Islet of Langerhans (tissue), 1 donor: ENCODE data around the gene CORO6.
"Not testable (repeated sequence)": the region's sequence is repeated elsewhere in the genome, so short reads cannot be mapped to it uniquely, and the experiment has no call there.

Experiments
- FAIRE-seq: peaks from one replicate; lab custom pipeline; 2011; peaks lifted over from hg19 to GRCh38; lab: Jason Lieb, UNC

The CORO6 gene

DNA sequence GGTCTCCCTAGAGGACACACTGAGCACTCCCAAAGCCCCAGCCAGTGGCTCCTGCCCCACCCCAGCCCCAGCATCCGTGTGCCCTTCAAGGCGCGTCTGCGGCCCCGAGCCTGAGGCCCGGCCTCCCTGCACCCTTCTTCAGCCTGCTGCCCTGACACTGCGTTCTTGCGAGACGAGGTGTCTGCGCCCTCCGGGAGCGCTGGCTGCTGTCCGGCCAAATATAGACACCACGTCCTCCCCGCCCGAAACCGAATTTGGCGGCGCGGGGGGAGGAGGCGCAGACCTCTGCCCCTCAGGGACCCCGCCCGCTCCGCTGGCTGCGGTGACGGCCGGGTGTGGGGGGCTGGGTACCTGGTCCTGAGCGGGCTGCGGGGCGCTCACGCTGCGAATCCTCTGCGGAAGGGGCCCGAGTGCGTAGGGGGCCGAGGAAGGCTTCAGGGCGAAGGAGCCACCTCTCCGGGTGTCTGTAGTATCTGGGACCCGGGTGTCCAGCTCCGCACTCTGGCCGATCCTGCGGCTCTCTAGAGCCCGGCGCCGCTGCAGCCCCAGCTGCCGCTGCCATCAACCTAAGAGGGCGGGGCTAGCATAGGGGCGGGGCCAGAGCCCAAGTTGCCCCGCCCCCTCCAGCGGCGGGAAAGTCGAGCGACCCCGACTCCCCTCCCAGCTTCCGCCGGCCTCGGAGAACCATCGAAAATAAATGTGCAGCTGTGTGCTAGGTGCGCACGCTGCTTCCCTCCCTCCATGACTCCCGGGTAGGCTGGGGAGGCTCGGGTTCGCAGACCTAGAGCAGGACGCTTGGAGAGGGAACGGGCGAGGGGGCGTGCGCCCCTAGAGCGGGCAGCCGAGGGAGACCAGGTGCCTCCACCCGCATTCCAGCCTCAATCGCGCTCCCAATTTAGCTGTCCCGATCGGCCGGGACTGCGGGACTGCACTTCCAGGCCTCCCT lies at the start of gene CORO6:
Gene CORO6 (minus strand): TSS at position 576 of the 946 bp plus-strand sequence. CDS start 1,491 bp downstream, outside the sequence.
- FAIRE-seq: no peak

GRCh38 chr17:29671661-29672060 lies 48.9 kb upstream of the CORO6 start:
- no peak for FAIRE-seq

DNA sequence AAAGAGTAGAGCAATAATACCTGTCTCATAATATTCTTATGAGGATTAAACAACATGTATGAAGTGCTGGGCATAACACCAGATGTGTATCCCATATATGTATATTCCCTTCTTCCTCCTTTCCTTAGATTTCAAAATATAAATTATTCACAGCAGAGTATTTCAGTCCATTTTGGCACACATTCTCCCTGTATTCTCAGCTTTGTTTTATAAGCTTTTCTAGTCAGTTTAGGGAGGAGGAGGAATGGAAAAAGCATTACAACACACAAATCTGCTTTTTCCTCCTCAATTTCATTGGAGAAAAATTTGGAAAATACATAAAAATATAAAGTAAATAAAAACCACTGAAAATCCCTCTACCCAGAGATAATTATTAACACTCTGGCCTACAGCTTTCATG lies 46.6 kb upstream of the CORO6 start:
- FAIRE-seq: no peak

GRCh38 chr17:29667969-29668368 lies 45.3 kb upstream of the CORO6 start:
- FAIRE-seq: no peak

DNA sequence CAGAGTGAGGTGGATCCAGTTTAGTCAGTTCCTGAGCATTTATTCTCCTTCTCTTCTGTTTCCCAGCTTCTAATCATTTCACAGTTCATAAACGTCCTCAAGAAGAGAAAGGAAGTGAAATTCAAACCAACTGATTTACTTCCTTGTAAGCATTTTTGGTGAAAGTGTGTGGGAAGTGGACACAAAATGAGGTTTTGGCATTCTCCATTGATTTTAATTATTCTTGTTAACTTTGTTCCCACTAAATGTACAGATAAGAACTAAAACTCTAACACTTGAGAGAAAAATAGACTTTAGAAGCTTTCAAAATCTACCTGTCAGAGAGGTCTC lies 42.7 kb upstream of the CORO6 start:
- no peak for FAIRE-seq

- no peak for FAIRE-seq
Observed at GRCh38 chr17:29664743-29665480, 42.2 kb upstream of the CORO6 start.

GRCh38 chr17:29663155-29663554 lies 40.4 kb upstream of the CORO6 start:
- no peak for FAIRE-seq

DNA sequence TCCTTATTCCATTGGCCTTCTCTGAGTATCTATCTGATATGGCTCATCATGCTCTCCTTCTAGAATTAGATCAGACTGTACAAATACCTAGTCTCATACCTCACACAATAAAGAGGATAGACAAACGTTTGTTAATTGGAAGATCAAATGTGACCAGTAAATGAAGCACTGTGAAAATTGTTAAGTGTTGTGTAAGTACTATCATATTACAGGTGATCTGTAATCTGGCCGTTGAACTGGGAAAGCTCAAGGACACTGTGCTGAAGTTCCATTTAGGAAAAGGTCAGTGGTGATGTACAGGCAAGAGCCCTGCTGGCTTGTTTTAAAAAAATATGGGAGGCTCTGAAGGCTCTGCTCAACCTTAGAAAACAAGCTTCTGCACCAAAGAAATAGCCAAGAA lies 38.5 kb upstream of the CORO6 start:
- no peak for FAIRE-seq

GRCh38 chr17:29659155-29659554 lies 36.4 kb upstream of the CORO6 start:
- no peak for FAIRE-seq

- no peak for FAIRE-seq
Observed at GRCh38 chr17:29655323-29655722, 32.6 kb upstream of the CORO6 start.

GRCh38 chr17:29653995-29654714 lies 31.4 kb upstream of the CORO6 start:
- no peak for FAIRE-seq

DNA sequence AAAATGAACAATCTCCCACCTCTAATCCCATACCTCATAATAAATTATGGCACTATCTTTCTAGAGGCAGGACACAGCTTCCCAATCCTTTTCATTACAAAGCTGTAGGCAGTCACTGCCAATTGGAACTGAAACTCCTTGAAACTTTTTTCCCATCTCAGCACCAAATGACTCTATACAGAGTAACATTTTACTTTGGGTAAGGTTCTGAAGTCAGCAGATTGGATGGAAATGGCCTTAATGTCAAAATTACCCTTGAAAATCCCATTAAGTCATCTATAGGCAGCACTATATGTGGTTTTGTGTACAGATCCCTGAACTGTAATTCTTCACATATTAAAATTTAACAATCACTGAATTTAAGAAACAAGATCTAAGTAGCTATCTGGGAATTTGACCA lies 30.3 kb upstream of the CORO6 start:
- FAIRE-seq: no peak

DNA sequence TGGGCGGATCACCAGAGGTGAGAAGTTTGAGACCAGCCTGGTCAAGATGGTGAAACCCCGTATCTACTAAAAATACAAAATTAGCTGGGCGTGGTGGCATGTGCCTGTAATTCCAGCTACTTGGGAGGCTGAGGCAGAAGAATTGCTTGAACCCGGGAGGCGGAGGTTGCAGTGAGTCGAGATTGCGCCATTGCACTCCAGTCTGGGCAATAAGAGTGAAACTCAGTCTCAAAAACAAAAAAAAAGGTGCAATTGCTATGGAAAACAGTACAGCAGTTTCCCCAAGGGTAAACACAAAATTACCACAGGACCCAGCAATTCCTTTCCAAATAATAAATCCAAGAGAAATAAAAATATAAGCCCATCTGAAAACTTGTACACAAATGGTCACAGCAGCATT lies 29.2 kb upstream of the CORO6 start:
- not testable (repeated sequence) for FAIRE-seq

DNA sequence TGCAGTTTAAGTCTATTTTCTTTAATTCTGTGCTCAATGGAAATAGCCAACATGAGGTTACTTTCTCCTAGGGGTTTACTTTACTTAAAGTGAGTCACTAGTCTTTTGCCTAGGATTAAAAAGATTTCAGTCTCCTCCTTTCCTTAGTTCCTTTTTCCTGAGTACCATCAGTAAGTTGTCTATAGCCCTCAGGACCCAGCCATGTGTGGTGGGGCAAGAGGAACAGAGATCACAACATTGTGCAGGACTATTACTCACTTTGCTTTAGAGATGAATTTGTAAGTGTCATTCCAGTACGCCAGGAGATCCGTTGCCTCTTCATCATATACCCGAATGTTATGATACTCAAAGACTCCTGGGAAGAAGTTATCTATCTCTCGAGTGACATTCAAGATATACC lies 27.7 kb upstream of the CORO6 start:
- no peak for FAIRE-seq

GRCh38 chr17:29649359-29649758 lies 26.6 kb upstream of the CORO6 start:
- FAIRE-seq: no peak

GRCh38 chr17:29648005-29648404 lies 25.3 kb upstream of the CORO6 start:
- FAIRE-seq: no peak

DNA sequence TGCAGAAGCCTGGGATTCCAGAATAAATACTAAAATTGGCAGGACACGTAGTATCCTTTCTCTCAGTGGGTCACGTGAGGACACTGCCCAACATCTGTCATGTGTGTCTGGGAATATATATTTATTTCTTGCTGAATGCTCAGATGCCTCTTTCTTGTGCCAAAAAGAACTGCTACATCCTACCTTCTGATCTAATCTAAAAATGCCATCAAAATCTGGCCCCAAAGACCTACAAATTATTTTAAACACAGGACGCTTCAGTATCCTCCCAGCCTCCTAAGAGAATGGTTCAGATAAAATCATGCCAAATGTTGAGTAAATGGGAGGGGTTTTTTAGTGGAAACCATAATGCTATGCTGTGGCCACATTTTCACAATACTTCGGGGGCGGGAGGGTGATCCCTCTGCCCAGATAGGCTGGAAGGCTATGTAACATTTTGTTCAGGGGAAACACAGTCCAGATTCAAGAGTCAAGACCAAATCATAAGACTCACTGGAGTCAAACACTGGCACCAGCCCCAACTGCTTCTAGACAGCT lies 22.9 kb upstream of the CORO6 start:
- no peak for FAIRE-seq

DNA sequence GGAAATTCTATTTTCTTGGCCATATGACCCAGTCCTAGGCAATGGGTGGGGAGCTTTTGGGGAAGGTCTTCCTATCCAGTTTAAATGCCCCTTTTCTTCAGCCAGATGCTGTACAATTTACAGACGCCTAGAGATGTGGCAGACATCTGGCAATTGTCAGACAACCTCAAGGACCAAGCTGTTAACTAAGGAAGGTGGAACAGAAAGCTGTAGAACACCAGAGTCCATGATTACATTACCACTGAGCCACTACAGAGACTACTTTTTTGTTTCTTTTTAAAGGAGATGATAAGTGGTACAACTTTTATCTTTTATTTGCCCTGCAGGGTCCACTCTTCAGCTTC lies 21.1 kb upstream of the CORO6 start:
- no peak for FAIRE-seq

- no peak for FAIRE-seq
Observed at GRCh38 chr17:29642171-29642611, 19.5 kb upstream of the CORO6 start.

DNA sequence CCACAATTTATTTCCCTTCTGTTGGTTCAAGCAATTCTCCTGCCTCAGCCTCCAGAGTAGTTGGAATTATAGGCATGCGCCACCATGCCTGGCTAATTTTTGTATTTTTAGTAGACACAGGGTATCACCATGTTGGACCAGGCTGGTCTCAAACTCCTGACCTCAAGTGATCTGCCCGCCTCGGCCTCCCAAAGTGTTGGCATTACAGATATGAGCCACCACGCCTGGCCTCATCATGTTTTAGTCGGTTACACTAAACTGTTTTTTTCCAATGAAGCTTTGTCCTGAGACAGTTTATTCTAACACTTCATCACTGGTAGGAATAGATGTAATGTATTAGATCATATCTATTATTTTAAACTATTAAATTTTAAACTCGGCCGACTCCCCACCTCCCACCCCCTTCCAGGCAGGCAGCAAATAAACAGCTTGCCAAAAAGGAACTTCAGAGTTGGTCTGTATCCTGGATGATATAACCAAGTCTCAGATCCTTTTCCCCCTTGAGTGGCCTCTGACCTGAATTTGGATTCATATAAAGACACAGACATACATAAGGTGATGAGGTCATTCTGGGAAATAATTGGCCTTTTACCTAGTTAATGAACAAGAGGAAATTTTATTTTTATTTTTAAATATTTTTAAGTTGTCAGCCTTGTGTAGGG lies 18.4 kb upstream of the CORO6 start:
- FAIRE-seq: no peak

DNA sequence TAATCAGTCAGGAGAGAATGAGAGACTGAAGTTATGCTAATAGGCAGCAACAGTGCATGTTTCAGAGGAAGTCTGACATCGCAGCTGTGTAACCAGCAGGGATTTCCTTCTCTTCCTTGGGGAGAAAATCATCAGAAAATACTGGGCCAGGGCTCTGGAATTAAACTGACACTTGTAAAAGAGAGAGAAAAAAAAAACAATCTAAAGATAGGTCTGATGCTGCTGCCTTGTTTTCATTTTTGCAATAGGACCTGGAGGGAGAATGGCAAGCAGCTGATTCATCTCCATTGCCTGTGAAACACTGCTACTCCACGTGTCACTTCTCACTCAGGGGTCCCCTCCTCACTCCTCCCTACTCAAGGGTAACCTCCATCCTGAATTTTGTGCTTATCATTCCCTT lies 17.7 kb upstream of the CORO6 start:
- FAIRE-seq: no peak

DNA sequence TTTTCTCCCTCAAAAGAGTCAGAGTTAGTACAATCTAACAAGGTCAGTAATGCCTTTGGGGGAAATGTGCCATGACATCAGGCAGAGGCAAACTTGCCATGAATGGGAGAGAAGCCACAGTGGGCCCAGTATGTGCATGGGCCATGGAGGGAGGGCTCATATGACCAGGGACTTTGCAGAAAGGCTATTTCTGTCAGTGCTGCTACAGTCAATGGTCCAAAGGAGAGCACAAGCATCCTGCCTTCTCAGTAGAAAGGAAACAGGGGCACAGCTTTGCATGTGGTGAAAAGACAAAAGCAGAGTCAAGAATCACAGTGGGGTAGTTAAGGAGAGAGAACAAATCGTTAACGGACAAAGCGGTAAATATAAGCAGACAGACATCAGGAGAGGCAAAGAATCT lies 11.2 kb upstream of the CORO6 start:
- FAIRE-seq: no peak
